Midbrain (tissue), 1 donor: Measurements from ENCODE around the gene ZNF709.
A peak's percentile ranks its signal among the peaks of the same experiment; 100 is the strongest.
"Not testable (repeated sequence)": the region's sequence is repeated elsewhere in the genome, so short reads cannot be mapped to it uniquely, and the experiment has no call there.

ENCODE experiments used
- DNase-seq: peaks from one replicate; lab custom pipeline; 2025; lab: John Stamatoyannopoulos, UW

ZNF709 gene

GRCh38 chr19:12484371-12485051 lies at the start of gene ZNF709:
ZNF709 (minus strand) TSS chr19:12484816; CDS start chr19:12484657, 159 bp downstream.
- DNase-seq = peak; percentile 94

DNA sequence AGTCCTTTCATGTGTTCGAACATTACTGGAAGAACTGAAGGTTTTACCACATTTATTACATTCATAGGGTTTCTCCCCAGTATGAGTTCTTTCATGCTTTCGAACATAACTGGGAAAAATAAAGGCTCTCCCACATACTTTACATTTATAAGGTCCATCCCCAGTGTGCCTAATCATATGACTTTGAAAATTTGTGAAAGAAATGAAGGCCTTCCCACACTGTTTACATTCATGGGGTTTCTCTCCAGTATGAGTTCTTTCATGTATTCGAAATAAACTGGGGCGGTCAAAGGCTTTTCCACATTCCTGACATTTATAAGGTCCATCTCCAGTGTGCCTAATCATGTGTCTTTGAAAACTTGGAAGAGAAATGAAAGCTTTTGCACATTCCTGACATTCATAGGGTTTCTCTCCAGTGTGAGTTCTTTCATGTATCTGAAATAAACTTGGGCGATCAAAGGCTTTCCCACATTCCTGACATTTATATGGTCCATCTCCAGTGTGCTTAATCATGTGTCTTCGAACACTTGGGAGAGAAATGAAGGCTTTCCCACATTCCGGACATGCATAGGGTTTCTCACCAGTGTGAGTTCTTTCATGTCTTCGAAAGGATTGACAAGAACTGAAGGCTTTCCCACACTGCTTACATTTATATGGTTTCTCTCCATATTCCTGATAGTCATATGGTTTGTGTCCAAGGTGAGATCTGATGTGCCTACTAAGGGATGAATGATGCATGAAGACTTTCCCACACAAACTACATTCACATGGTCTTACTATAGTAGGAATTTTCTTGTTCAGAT lies 42.6 kb upstream of the ZNF709 start:
- DNase-seq = no peak

GRCh38 chr19:12526542-12526941 lies 41.9 kb upstream of the ZNF709 start:
- DNase-seq = no peak

DNA sequence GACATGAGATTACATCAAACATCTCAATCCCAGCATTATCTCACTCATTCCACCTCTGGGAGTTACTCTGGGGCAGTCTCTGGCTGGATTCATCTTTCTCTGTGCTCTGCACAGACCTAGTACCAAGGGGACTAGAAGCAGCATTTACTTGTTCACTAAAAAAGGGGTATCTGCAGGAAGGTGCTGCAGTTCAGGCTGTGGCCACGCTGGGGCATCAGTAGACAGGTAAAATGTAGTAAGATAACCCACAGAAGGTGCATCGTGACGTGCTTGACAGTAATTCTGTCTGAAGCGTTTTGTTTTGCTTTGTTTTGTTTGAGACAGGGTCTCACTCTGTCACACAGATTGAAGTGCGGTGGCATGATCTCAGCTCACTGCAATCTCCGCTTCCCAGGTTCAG lies 37.4 kb upstream of the ZNF709 start:
- DNase-seq = no peak

GRCh38 chr19:12513531-12514061 lies 29.0 kb upstream of the ZNF709 start:
- peak; percentile 20 for DNase-seq

GRCh38 chr19:12497032-12497431 lies 12.4 kb upstream of the ZNF709 start:
- DNase-seq = no peak

GRCh38 chr19:12496480-12496879 lies 11.9 kb upstream of the ZNF709 start:
- DNase-seq = no peak

- peak; percentile 95 for DNase-seq
These were observed 10.6 kb upstream of the ZNF709 start for GRCh38 chr19:12495002-12495802.

GRCh38 chr19:12494260-12494860 lies 9.7 kb upstream of the ZNF709 start:
- DNase-seq = no peak

GRCh38 chr19:12486265-12486783 lies 1.7 kb upstream of the ZNF709 start:
- not testable (repeated sequence) for DNase-seq

GRCh38 chr19:12485571-12485970 lies 955 bp upstream of the ZNF709 start:
- no peak for DNase-seq

DNA sequence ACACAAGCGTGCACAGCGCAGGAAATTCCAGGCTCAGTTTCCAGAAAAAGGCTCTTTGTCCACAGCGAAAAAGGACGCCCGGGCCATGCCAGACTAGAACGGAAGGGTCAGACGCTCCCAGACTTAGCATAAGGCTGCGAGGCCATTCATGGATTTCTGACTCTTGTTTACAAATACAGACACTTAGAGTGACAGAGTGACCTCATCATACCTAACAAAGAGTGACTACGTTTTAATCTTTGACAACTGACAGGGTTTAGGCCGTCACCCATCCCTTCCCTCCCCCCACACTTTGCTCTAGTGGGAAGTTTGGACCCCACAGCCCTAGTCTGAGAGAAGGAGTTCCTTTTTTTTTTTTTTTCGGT lies 418 bp upstream of the ZNF709 start:
- no peak for DNase-seq

DNA sequence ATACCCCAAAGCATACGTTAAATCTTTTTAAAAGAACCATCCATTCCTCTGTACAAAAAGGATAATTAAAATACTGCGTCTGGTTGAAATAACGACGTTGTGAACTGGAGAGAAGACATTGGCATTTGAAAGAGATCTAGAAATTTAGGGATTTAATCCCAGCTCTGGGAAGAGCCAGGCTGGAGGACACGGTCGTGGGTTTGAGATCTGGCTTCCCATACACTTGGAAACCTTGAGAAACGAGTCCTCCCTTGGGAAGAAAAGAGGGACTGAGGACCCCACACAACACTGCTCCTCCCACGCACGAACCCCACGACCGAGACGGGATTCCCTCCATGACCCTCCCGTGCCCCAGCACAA lies 625 bp downstream of the ZNF709 start:
- DNase-seq = no peak

- no peak for DNase-seq
These were observed 2.1 kb downstream of the ZNF709 start for GRCh38 chr19:12482509-12482886.

GRCh38 chr19:12481781-12482508 lies 2.7 kb downstream of the ZNF709 start:
- no peak for DNase-seq

DNA sequence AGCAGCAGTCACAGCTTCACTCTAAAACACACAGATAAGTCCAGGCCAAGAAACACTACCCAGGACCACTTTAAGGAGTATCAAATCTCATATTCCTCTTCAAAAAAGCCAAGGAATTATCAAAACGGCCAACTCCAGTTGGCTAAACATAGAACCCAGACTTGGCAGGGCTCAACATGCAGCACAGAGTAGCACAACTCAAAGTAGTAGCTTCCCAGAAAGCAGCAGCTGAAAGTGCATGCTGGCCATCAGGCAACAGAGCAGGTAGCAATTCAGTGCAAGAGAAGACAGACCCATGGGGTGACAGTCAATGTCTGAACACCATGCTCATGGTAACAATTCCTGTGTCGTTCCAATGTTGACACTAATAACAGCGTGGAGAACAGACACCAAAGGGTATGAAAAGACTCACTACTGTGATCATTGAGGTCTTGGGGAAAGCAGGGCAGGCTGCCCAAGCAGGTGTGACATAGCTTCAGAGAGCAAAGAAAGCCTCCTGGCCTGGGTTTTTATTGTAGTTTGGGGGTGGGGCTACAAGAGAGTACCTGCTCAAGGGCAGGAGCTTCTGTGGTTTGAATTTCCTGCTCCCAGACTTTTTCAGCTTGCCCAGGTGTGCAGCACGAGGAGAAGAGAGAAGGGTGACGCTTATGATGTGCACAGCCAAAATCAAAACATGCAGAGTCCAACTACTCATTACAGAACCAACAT lies 6.2 kb downstream of the ZNF709 start:
- DNase-seq = no peak

DNA sequence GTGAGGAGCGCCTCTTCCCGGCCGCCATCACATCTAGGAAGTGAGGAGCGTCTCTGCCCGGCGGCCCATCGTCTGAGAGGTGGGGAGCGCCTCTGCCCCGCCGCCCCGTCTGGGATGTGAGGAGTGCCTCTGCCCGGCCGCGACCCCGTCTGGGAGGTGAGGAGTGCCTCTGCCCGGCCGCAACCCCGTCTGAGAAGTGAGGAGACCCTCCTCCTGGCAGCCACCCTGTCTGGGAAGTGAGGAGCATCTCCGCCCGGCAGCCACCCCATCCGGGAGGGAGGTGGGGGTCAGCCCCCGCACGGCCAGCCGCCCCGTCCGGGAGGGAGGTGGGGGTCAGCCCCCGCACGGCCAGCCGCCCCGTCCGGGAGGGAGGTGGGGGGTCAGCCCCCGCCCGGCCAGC lies 17.0 kb downstream of the ZNF709 start:
- not testable (repeated sequence) for DNase-seq

DNA sequence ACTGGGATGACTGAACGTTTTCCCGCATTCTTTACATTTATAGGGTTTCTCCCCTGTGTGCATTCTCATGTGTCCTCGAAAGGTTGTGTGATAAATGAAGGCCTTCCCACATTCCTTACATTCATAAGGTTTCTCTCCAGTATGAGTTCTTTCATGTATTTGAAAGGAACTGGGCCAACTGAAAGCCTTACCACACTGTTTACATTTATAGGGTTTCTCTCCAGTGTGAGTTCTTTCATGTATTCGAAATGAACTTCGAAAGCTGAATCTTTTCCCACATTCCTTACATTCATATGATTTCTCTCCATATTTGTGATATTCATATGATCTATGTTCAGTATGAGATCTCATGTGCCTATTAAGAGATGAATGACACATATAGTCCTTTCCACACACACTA lies 19.4 kb downstream of the ZNF709 start:
- no peak for DNase-seq

DNA sequence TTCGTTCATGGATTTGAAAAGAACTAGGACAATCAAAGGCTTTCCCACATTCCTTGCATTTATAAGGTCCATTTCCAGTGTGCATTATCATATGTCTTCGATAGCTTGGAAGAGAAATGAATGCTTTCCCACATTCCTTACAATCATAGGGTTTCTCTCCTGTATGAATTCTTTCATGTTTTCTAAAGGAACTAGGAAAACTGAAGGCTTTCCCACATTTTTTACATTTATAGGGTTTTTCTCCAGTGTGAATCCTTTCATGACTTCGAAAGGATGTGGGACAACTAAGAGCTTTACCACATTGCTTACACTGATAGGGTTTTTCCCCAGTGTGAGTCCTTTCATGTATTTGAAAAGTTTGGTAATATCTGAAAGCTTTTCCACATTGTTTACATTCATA lies 19.8 kb downstream of the ZNF709 start:
- DNase-seq = no peak

- not testable (repeated sequence) for DNase-seq
These were observed 20.5 kb downstream of the ZNF709 start for GRCh38 chr19:12464139-12464538.

DNA sequence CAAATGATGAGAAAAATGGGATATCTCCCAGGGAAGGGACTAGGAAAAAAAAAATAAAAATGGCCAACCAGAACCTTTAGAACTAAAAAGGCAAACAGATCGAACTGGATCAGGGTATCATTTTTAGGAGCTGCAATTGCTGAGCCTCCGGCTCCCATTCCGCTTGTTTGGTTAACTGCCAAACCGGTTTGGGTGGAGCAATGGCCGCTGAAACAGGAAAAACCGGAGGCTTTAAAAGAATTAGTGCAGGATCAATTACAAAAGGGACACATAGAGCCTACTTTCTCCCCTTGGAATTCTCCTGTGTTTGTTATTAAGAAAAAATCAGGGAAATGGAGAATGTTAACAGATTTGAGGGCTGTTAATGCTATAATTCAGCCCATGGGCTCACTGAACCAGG lies 31.1 kb downstream of the ZNF709 start:
- no peak for DNase-seq
